Endothelial cell of umbilical vein (primary cell): ENCODE results near the gene EVC2. TPM values are rescaled to one million over a fixed set of nuclear protein-coding genes. Genes with fewer than 3 reads are reported as not detected.

Experiments used
- BruUV-seq: library from RNA; stranded (reverse); fragments of 400-500 nt; replicated peaks from 2 replicates; lab custom pipeline; 2021; lab: Mats Ljungman, UMichigan
- CTCF ChIA-PET: fragments of 300-600, 350-600 bp; sonication (Branson Sonifier 250); formaldehyde crosslinking; loops from one replicate; lab custom pipeline; 2021; ENCODE audit warnings: antibody characterized with exemption, inconsistent platforms; lab: Charles Lee
- POLR2A ChIA-PET: fragments of 300-600, 350-600 bp; sonication (Branson Sonifier 250); formaldehyde crosslinking; loops from one replicate; lab custom pipeline; 2021; ENCODE audit warnings: antibody characterized with exemption, inconsistent platforms; lab: Charles Lee
- DNase-seq: peaks from one replicate; pipeline ENCODE4 v3.0.0-alpha.2; 2011; ENCODE audit warnings: low read depth, low spot score
- FAIRE-seq: peaks from 2 replicates; lab custom pipeline; 2011; peaks lifted over from hg19 to GRCh38; lab: Jason Lieb, UNC
- H2AFZ ChIP-seq: 2 replicates; pipeline ENCODE4 v1.6.0; 2012; ENCODE audit warnings: low read depth, low read length, control low read depth, inconsistent platforms
- H3K27ac ChIP-seq: 2 replicates; pipeline ENCODE4 v1.5.1; 2011; ENCODE audit warnings: low read depth, mild to moderate bottlenecking, control low read depth, low read length, moderate library complexity; ENCODE audit not compliant: insufficient read depth
- H3K27me3 ChIP-seq, 2 experiments: 2 replicates each; pipeline versions ENCODE4 v1.6.0 to v1.6.1; 2011; ENCODE audit warnings: low read length in 2 of 2, mixed read lengths in 1 of 2; ENCODE audit not compliant: control insufficient read depth in 2 of 2, insufficient read depth in 2 of 2
- H3K36me3 ChIP-seq, 2 experiments: 2 replicates in 1 of 2; 3 replicates in 1 of 2; pipeline ENCODE4 v1.5.1; 2011; ENCODE audit warnings: low read length in 2 of 2, mild to moderate bottlenecking in 1 of 2, moderate library complexity in 1 of 2; ENCODE audit not compliant: control insufficient read depth in 2 of 2, insufficient read depth in 2 of 2; ENCODE audit errors: extremely low read depth in 1 of 2
- H3K4me1 ChIP-seq: 3 replicates; pipeline ENCODE4 v1.5.1; 2011; ENCODE audit warnings: mild to moderate bottlenecking, low read length; ENCODE audit not compliant: control insufficient read depth, insufficient read depth; ENCODE audit errors: extremely low read depth
- H3K4me2 ChIP-seq: 2 replicates; pipeline ENCODE4 v1.6.1; 2011; ENCODE audit warnings: low read length, control low read depth, mixed read lengths; ENCODE audit not compliant: insufficient read depth
- H3K4me3 ChIP-seq, 3 experiments: fragments of 200-600 bp in 1 of 3; sonication (generic), shearing (Covaris generic) in 1 of 3; replicated peaks in 1 of 3; 2 replicates each; pipeline ENCODE4 v1.5.1; 2011 to 2016; ENCODE audit warnings: control low read depth in 3 of 3, low read length in 3 of 3, mild to moderate bottlenecking in 2 of 3, inconsistent platforms in 1 of 3, low read depth in 1 of 3, moderate library complexity in 1 of 3; ENCODE audit not compliant: insufficient read depth in 1 of 3
- H3K79me2 ChIP-seq: 2 replicates; pipeline ENCODE4 v1.6.0; 2012; ENCODE audit warnings: low read length, inconsistent platforms; ENCODE audit not compliant: control insufficient read depth, insufficient read depth
- H3K9ac ChIP-seq: replicated peaks from 2 replicates; pipeline ENCODE3; 2011; ENCODE audit warnings: low read length, control low read depth; ENCODE audit not compliant: insufficient read depth; ENCODE audit errors: extremely low read depth
- H3K9me1 ChIP-seq: replicated peaks from 3 replicates; pipeline ENCODE4 v1.6.0; 2011; ENCODE audit warnings: mild to moderate bottlenecking, low read length; ENCODE audit not compliant: control insufficient read depth, insufficient read depth; ENCODE audit errors: extremely low read depth
- H3K9me3 ChIP-seq: replicated peaks from 2 replicates; pipeline ENCODE4 v1.5.1; 2012; ENCODE audit warnings: low read length, inconsistent platforms; ENCODE audit not compliant: control insufficient read depth, insufficient read depth
- H4K20me1 ChIP-seq: replicated peaks from 2 replicates; pipeline ENCODE3; 2011; ENCODE audit warnings: mild to moderate bottlenecking, low read length; ENCODE audit not compliant: control insufficient read depth, insufficient read depth; ENCODE audit errors: extremely low read depth
- CTCF ChIP-seq, 2 donors: IDR thresholded peaks; 1 replicate in 1 of 2; 2 replicates in 1 of 2; pipeline ENCODE4 v1.5.1; 2011; ENCODE audit warnings: low read length in 2 of 2, mild to moderate bottlenecking in 2 of 2, moderate library complexity in 2 of 2, control low read depth in 1 of 2, inconsistent platforms in 1 of 2, low read depth in 1 of 2; ENCODE audit not compliant: insufficient read depth in 1 of 2; ENCODE audit errors: extremely low read depth in 1 of 2
- EZH2 ChIP-seq: IDR thresholded peaks from 2 replicates; pipeline ENCODE4 v1.6.1; 2012; ENCODE audit warnings: borderline replicate concordance, low read depth, mild to moderate bottlenecking, moderate library complexity, low read length, inconsistent platforms; ENCODE audit not compliant: severe bottlenecking
- FOS ChIP-seq: IDR thresholded peaks from 2 replicates; pipeline ENCODE4 v1.6.1; 2011; ENCODE audit warnings: mild to moderate bottlenecking, low read length, moderate library complexity, borderline replicate concordance; ENCODE audit not compliant: insufficient read depth
- GATA2 ChIP-seq: IDR thresholded peaks from 2 replicates; pipeline ENCODE4 v1.7.0; 2011; ENCODE audit warnings: low read depth, mild to moderate bottlenecking, moderate library complexity, mixed read lengths, low read length; ENCODE audit not compliant: insufficient read length, insufficient read depth
- JUN ChIP-seq: IDR thresholded peaks from 2 replicates; pipeline ENCODE4 v1.6.1; 2011; ENCODE audit warnings: borderline replicate concordance, low read depth; ENCODE audit not compliant: insufficient read length, insufficient read depth
- MAX ChIP-seq: IDR thresholded peaks from 2 replicates; pipeline ENCODE4 v1.6.1; 2011; ENCODE audit not compliant: insufficient read depth, insufficient read length
- MYC ChIP-seq: IDR thresholded peaks from one replicate; pipeline ENCODE4 v1.6.1; 2011; ENCODE audit warnings: mild to moderate bottlenecking, low read depth, low read length
- POLR2A ChIP-seq: IDR thresholded peaks from 2 replicates; pipeline ENCODE4 v1.6.1; 2012; ENCODE audit warnings: low read depth, mild to moderate bottlenecking, control low read depth, low read length
- POLR2AphosphoS5 ChIP-seq: IDR thresholded peaks from 2 replicates; pipeline ENCODE4 v1.6.1; 2012; ENCODE audit warnings: low read depth, mild to moderate bottlenecking, control low read depth, low read length, moderate library complexity; ENCODE audit not compliant: insufficient read depth
- dilution Hi-C: fragments of 300-500 bp; cut with MboI; formaldehyde crosslinking; loops from one replicate; pipeline ENCODE4 v1.15.0; 2019; ENCODE audit warnings: low sequenced_read_pairs; ENCODE audit not compliant: extremely low pct_ligation_motif_present
- intact Hi-C: fragments of 100-400 bp; cut with micrococcal nuclease; formaldehyde crosslinking; loops from one replicate; pipeline ENCODE4 v1.10.0; 2022
- polyA plus RNA-seq, 4 experiments: library from polyadenylated mRNA; depleted of rRNA in 3 of 4; stranded (reverse) in 3 of 4; unstranded in 1 of 4; fragments of >200 nt; gene quantifications; 2 replicates each; pipeline versions ENCODE4 v1.2.1 to v1.2.3, GENCODE V29; 2011 to 2012; ENCODE audit warnings: missing spikeins in 1 of 4
- total RNA-seq: library from RNA; stranded (reverse); gene quantifications from 2 replicates; pipeline ENCODE4 v1.2.3, GENCODE V29; 2021

Gene EVC2
- total and polyA plus RNA-seq, 2 donors (not counting 3 experiments of a cell fraction or from before 2014, with no cell fraction given), result 1.7 to 8.8 TPM

DNA sequence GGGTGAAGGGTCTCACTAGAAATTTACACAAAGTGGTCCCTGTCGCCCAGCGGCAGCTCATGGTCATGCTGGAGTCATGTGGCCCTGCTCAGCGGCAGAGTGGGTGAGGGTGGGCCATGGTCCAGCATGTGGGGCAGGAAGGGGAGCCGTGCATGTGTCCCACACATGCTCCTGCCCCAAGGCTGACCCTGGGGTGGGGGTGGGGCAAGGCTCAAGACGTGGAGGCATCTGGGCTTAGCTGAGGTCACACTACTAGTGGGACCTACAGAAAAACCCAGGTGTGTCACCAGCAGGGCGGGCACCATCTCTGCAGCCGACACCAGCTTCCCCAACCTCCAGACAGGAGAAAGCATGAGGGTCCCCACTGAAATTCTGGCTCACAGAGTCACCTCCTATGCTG is 45.0 kb upstream of the EVC2 start:
- Histone ChIP-seq H3K4me3 (no peak overlapping the region), H3K27me3 (no peaks in the 10 kb centered on the region), H2AFZ (no peak overlapping the region), H4K20me1 (no peaks in the 10 kb centered on the region), H3K36me3 (peaks cover 3 to 19% of the 10 kb centered on the region in 2 experiments), H3K27ac (peak overlapping the region; percentile 86), H3K9ac (no peak overlapping the region), H3K9me3 (no peaks in the 10 kb centered on the region), H3K79me2 (no peaks in the 10 kb centered on the region), H3K9me1 (no peaks in the 10 kb centered on the region), H3K4me2 (peak overlapping the region; percentile 5), H3K4me1 (peaks cover 52% of the 10 kb centered on the region)
- TSS peak; percentile 72 for BruUV-seq
- TF ChIP-seq MYC, result no peak
- TF ChIP-seq JUN, result no peak
- no peak for TF ChIP-seq POLR2AphosphoS5
- TF ChIP-seq MAX, result no peak
- TF ChIP-seq EZH2, result no peak
- no peak for TF ChIP-seq GATA2
- no peak for TF ChIP-seq POLR2A
- no peak for TF ChIP-seq FOS
- TF ChIP-seq CTCF (IDR thresholded peaks at IDR 0.05; ENCODE audit: extremely low read depth in 1 of 2, insufficient read depth in 1 of 2, low read depth in 1 of 2, low read length in 2 of 2), result no peak
- no peak for DNase-seq
- no peak for FAIRE-seq
- intact Hi-C loops, result no loop called here
- dilution Hi-C loops, result no loop called here
- CTCF ChIA-PET, result interaction anchor here (0.7 to 1.7 kb wide), 10 partner anchors 17 to 353 kb away, joined by 3 to 9 read pairs (median 4); partner anchors contain the start of genes EVC and EVC2
- POLR2A ChIA-PET, result no interaction called here
